Loucy (cell line): ENCODE measurements around the gene C12orf75.

ENCODE experiments used
- EZH2phosphoT487 ChIP-seq: fragments of 200-600 bp; IDR thresholded peaks from 2 replicates; pipeline ENCODE4 v1.6.1; 2018; ENCODE audit warnings: antibody characterized with exemption, mild to moderate bottlenecking, moderate library complexity, borderline replicate concordance
- TF ChIP-seq, protein P1 (sequence below): fragments of 200-600 bp; sonication (generic); conservative IDR thresholded peaks from 2 replicates; pipeline ENCODE4 v1.5.1; 2014; ENCODE audit warnings: mild to moderate bottlenecking, antibody characterized with exemption, low read length

DNA sequence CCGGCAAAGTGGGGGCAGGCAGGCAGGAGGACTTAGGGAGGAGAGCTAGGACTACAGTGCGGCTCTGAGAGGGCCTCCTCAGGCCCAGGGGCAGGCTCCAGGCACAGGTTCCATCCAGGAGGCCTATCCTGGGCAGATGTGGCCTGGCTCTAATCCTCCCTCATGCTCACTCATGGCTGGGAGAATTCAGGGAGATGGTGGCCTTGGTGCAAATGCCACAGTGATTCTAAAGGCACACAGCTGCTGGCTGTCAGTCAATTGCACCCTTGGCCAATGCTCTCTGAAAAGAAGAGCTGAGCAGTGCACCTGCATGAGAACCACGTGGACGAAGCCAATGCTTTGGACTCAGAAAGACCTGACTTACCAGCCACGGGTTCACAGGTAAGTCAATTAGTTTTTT, 89.6 kb downstream of the C12orf75 start:
- TF ChIP-seq, protein P1, sequence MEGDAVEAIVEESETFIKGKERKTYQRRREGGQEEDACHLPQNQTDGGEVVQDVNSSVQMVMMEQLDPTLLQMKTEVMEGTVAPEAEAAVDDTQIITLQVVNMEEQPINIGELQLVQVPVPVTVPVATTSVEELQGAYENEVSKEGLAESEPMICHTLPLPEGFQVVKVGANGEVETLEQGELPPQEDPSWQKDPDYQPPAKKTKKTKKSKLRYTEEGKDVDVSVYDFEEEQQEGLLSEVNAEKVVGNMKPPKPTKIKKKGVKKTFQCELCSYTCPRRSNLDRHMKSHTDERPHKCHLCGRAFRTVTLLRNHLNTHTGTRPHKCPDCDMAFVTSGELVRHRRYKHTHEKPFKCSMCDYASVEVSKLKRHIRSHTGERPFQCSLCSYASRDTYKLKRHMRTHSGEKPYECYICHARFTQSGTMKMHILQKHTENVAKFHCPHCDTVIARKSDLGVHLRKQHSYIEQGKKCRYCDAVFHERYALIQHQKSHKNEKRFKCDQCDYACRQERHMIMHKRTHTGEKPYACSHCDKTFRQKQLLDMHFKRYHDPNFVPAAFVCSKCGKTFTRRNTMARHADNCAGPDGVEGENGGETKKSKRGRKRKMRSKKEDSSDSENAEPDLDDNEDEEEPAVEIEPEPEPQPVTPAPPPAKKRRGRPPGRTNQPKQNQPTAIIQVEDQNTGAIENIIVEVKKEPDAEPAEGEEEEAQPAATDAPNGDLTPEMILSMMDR = no peak
- no peak for TF ChIP-seq EZH2phosphoT487
